Esophagus muscularis mucosa (tissue), 4 donors: ENCODE results near the gene VWA5B2. TPM values are rescaled to one million over a fixed set of nuclear protein-coding genes. Genes with fewer than 3 reads are reported as not detected.
A peak's percentile ranks its signal among the peaks of the same experiment; 100 is the strongest.

ENCODE experiments used
- DNase-seq: peaks from one replicate; pipeline ENCODE4 v3.0.0-alpha.2; 2017; ENCODE audit errors: extremely low spot score
- H3K27ac ChIP-seq, 4 donors: fragments of 200-600 bp; sonication (generic); replicated peaks in 1 of 4; 1 replicate in 3 of 4; 2 replicates in 1 of 4; pipeline ENCODE4 v1.5.1; 2016 to 2019; ENCODE audit warnings: mild to moderate bottlenecking in 1 of 4
- H3K27me3 ChIP-seq, 4 donors: fragments of 200-600 bp; sonication (generic); one replicate each; pipeline versions ENCODE4 v1.5.1 to v1.6.0; 2016 to 2019
- H3K36me3 ChIP-seq, 4 donors: fragments of 200-600 bp; sonication (generic); one replicate each; pipeline ENCODE4 v1.5.1; 2016 to 2019
- H3K4me1 ChIP-seq, 4 donors: fragments of 200-600 bp; sonication (generic); one replicate each; pipeline ENCODE4 v1.5.1; 2016 to 2019
- H3K4me3 ChIP-seq, 4 donors: fragments of 200-600 bp; sonication (generic); 1 replicate in 2 of 4; 2 replicates in 2 of 4; pipeline ENCODE4 v1.5.1; 2016 to 2019; ENCODE audit warnings: mild to moderate bottlenecking in 4 of 4, moderate library complexity in 1 of 4
- H3K9me3 ChIP-seq, 4 donors: fragments of 200-600 bp; sonication (generic); 1 replicate in 3 of 4; 2 replicates in 1 of 4; pipeline ENCODE4 v1.5.1; 2016 to 2019
- CTCF ChIP-seq, 3 experiments: fragments of 200-600 bp in 2 of 3; fragments of 450-650 bp in 1 of 3; sonication (generic) in 2 of 3; IDR thresholded peaks; one replicate each; pipeline ENCODE4 v1.5.1; 2017 to 2019; ENCODE audit warnings: antibody characterized with exemption in 3 of 3, mild to moderate bottlenecking in 2 of 3, moderate library complexity in 1 of 3
- EP300 ChIP-seq: sonication (generic); formaldehyde crosslinking; IDR thresholded peaks from one replicate; pipeline ENCODE4 v1.6.1; 2017; ENCODE audit warnings: antibody characterized with exemption
- POLR2A ChIP-seq: fragments of 450-650 bp; IDR thresholded peaks from one replicate; pipeline ENCODE4 v1.6.1; 2017; ENCODE audit warnings: antibody characterized with exemption, moderate library complexity, mild to moderate bottlenecking, low read depth
- POLR2AphosphoS5 ChIP-seq, 2 donors: sonication (generic); formaldehyde crosslinking; IDR thresholded peaks; one replicate each; pipeline ENCODE4 v1.6.1; 2017; ENCODE audit warnings: antibody characterized with exemption in 2 of 2
- WGBS: methylation state at CpG from one replicate; pipeline ENCODE4 v1.1.5; 2018; 5-methylcytosine and 5-hydroxymethylcytosine counted together
- intact Hi-C: fragments of 100-400 bp; cut with DNase I; formaldehyde crosslinking; loops from one replicate; pipeline ENCODE4 v1.15.1; 2023
- total RNA-seq, 4 donors: library from RNA; depleted of rRNA; stranded (reverse); fragments of >200 nt; gene quantifications; one replicate each; pipeline versions ENCODE4 v1.1.0 to v1.2.1, GENCODE V29; 2016

The VWA5B2 gene
- total RNA-seq: under 1 TPM in 3 of 4 donors, not detected in 1; 0.17 to 0.33 (median 0.32) TPM

GRCh38 chr3:184229394-184230080, at the start of gene VWA5B2:
TSS of gene VWA5B2 (plus strand) at chr3:184229585. CDS start at chr3:184230529, 944 bp downstream.
- no peak within 1 kb of the TSS for H3K27ac ChIP-seq
- H3K4me1 ChIP-seq: peaks cover 23 to 30% (median 26%) of the 10 kb centered on the region in 4 donors
- H3K27me3 ChIP-seq: peaks cover 4 to 92% (median 31%) of the 10 kb centered on the region in 4 donors
- H3K36me3 ChIP-seq: no peaks in the 10 kb centered on the region
- WGBS: no CpG with 5 or more reads among the region's 66 CpGs
- H3K4me3 ChIP-seq: peak within 1 kb of the TSS; percentile 52 to 65 (median 56)
- DNase-seq: no peak
- TF ChIP-seq EP300 (no peak), POLR2AphosphoS5 (IDR thresholded peaks at IDR 0.05) (no peak), CTCF (IDR thresholded peaks at IDR 0.05) (peak in 2 of 3 experiments; percentile 11 to 38), POLR2A (no peak)
- intact Hi-C loops: loop anchor here (5.0 kb wide), 1 partner anchor 42 kb away; the partner anchor contains the start of gene ABCF3
- H3K9me3 ChIP-seq: no peaks in the 10 kb centered on the region

- no peak for TF ChIP-seq EP300
- H3K36me3 ChIP-seq: peaks cover 67 to 79% (median 78%) of the 10 kb centered on the region in 4 donors
- H3K4me3 ChIP-seq: no peak overlapping the region
- no peak overlapping the region for H3K27ac ChIP-seq
- no peaks in the 10 kb centered on the region for H3K9me3 ChIP-seq
- peaks cover 30 to 47% (median 44%) of the 10 kb centered on the region in 4 donors for H3K4me1 ChIP-seq
- no peaks in the 10 kb centered on the region for H3K27me3 ChIP-seq
- intact Hi-C loops: no loop called here
- WGBS: 75% methylated on average over 6 of the region's 6 CpGs
- no peak for DNase-seq
Observed at GRCh38 chr3:184180165-184180564, 49.2 kb upstream of the VWA5B2 start.

GRCh38 chr3:184181596-184181995, 47.8 kb upstream of the VWA5B2 start:
- Histone ChIP-seq H3K9me3 (no peaks in the 10 kb centered on the region), H3K27me3 (no peaks in the 10 kb centered on the region), H3K27ac (no peak overlapping the region), H3K4me3 (no peak overlapping the region), H3K4me1 (peaks cover 28 to 41% (median 38%) of the 10 kb centered on the region in 4 donors), H3K36me3 (peaks cover 67 to 79% (median 78%) of the 10 kb centered on the region in 4 donors)
- 87% methylated on average over 8 of the region's 9 CpGs for WGBS
- intact Hi-C loops: no loop called here
- DNase-seq: no peak
- TF ChIP-seq POLR2AphosphoS5 (IDR thresholded peaks at IDR 0.05) (no peak), CTCF (IDR thresholded peaks at IDR 0.05) (no peak), POLR2A (no peak), EP300 (no peak)

GRCh38 chr3:184183679-184184078, 45.7 kb upstream of the VWA5B2 start:
- WGBS: 78% methylated on average over 3 of the region's 5 CpGs
- DNase-seq: no peak
- intact Hi-C loops: no loop called here
- no peaks in the 10 kb centered on the region for H3K9me3 ChIP-seq
- H3K36me3 ChIP-seq: peaks cover 62 to 75% (median 71%) of the 10 kb centered on the region in 4 donors
- TF ChIP-seq EP300 (no peak), CTCF (IDR thresholded peaks at IDR 0.05) (no peak), POLR2A (no peak), POLR2AphosphoS5 (IDR thresholded peaks at IDR 0.05) (no peak)
- H3K4me3 ChIP-seq: no peak overlapping the region
- H3K4me1 ChIP-seq: peaks cover 31 to 44% (median 38%) of the 10 kb centered on the region in 4 donors
- no peak overlapping the region for H3K27ac ChIP-seq
- no peaks in the 10 kb centered on the region for H3K27me3 ChIP-seq

GRCh38 chr3:184184546-184185230, 44.7 kb upstream of the VWA5B2 start:
- TF ChIP-seq EP300 (no peak), POLR2AphosphoS5 (IDR thresholded peaks at IDR 0.05) (no peak), POLR2A (no peak), CTCF (IDR thresholded peaks at IDR 0.05) (no peak)
- Histone ChIP-seq H3K27ac (peak overlapping the region; percentile 82 to 88 (median 86)), H3K36me3 (peaks cover 61 to 75% (median 71%) of the 10 kb centered on the region in 4 donors), H3K9me3 (no peaks in the 10 kb centered on the region), H3K27me3 (no peaks in the 10 kb centered on the region), H3K4me3 (no peak overlapping the region), H3K4me1 (peaks cover 32 to 43% (median 37%) of the 10 kb centered on the region in 4 donors)
- WGBS: 95% methylated on average over 18 of the region's 18 CpGs
- intact Hi-C loops: loop anchor here (5.0 kb wide), 4 partner anchors 37 to 113 kb away; partner anchors contain the start of genes ALG3, EEF1AKMT4 and PSMD2
- DNase-seq: no peak
